Neuronal stem cell (in vitro differentiated cells): ENCODE data around the gene DPEP2.

Source experiments
- DNase-seq: peaks from one replicate; pipeline ENCODE4 v3.0.0-alpha.2; 2013; ENCODE audit warnings: low spot score
- H2AFZ ChIP-seq: one replicate; pipeline ENCODE4 v1.6.1; 2013; ENCODE audit warnings: mild to moderate bottlenecking, low read length, inconsistent platforms
- H2AK5ac ChIP-seq: 2 replicates; pipeline ENCODE4 v1.6.1; 2013; ENCODE audit warnings: low read depth, mild to moderate bottlenecking, inconsistent platforms, low read length, moderate library complexity, mixed read lengths
- H2BK120ac ChIP-seq: 2 replicates; pipeline ENCODE4 v1.6.1; 2013; ENCODE audit warnings: low read depth, mild to moderate bottlenecking, inconsistent platforms, low read length, moderate library complexity, mixed read lengths
- H2BK12ac ChIP-seq: one replicate; pipeline ENCODE4 v1.6.1; 2013; ENCODE audit warnings: low read length, inconsistent platforms
- H2BK15ac ChIP-seq: 2 replicates; pipeline ENCODE4 v1.6.1; 2013; ENCODE audit warnings: mild to moderate bottlenecking, low read length, inconsistent platforms, mixed read lengths
- H2BK5ac ChIP-seq: one replicate; pipeline ENCODE4 v1.6.1; 2013; ENCODE audit warnings: inconsistent platforms, mild to moderate bottlenecking, low read length, moderate library complexity
- H3K14ac ChIP-seq: one replicate; pipeline ENCODE4 v1.6.1; 2013; ENCODE audit warnings: low read length, inconsistent platforms
- H3K18ac ChIP-seq: 2 replicates; pipeline ENCODE4 v1.6.1; 2013; ENCODE audit warnings: low read length, inconsistent platforms
- H3K23ac ChIP-seq: 2 replicates; pipeline ENCODE4 v1.6.1; 2013; ENCODE audit warnings: low read depth, mild to moderate bottlenecking, mixed read lengths, low read length, inconsistent platforms; ENCODE audit not compliant: poor library complexity
- H3K27ac ChIP-seq: replicated peaks from 3 replicates; pipeline ENCODE4 v1.5.1; 2013; ENCODE audit warnings: low read length, inconsistent platforms
- H3K27me3 ChIP-seq, 3 experiments: 2 replicates each; pipeline ENCODE4 v1.6.1; 2013; ENCODE audit warnings: low read length in 3 of 3, mild to moderate bottlenecking in 2 of 3, inconsistent platforms in 1 of 3, low read depth in 1 of 3, mixed read lengths in 1 of 3, moderate library complexity in 1 of 3; ENCODE audit not compliant: control insufficient read depth in 3 of 3, insufficient read depth in 3 of 3
- H3K36me3 ChIP-seq, 2 donors: replicated peaks in 1 of 2; 2 replicates each; pipeline ENCODE4 v1.6.1; 2013; ENCODE audit warnings: low read length in 2 of 2; ENCODE audit not compliant: control insufficient read depth in 2 of 2, insufficient read depth in 2 of 2
- H3K4ac ChIP-seq: 2 replicates; pipeline ENCODE4 v1.6.1; 2013; ENCODE audit warnings: inconsistent platforms, mild to moderate bottlenecking, low read length, moderate library complexity
- H3K4me1 ChIP-seq, 2 donors: 1 replicate in 1 of 2; 2 replicates in 1 of 2; pipeline ENCODE4 v1.6.1; 2013; ENCODE audit warnings: low read length in 2 of 2, low read depth in 1 of 2; ENCODE audit not compliant: control insufficient read depth in 2 of 2, insufficient read depth in 1 of 2
- H3K4me2 ChIP-seq: one replicate; pipeline ENCODE4 v1.6.1; 2013; ENCODE audit warnings: mild to moderate bottlenecking, low read length, inconsistent platforms; ENCODE audit not compliant: insufficient read depth, poor library complexity, severe bottlenecking
- H3K4me3 ChIP-seq, 2 donors: 2 replicates each; pipeline ENCODE4 v1.5.1; 2013; ENCODE audit warnings: low read length in 2 of 2, mild to moderate bottlenecking in 2 of 2, inconsistent platforms in 1 of 2, moderate library complexity in 1 of 2
- H3K79me1 ChIP-seq: one replicate; pipeline ENCODE4 v1.6.1; 2013; ENCODE audit warnings: low read depth, mild to moderate bottlenecking, inconsistent platforms, low read length, moderate library complexity
- H3K9ac ChIP-seq: one replicate; pipeline ENCODE4 v1.6.1; 2013; ENCODE audit warnings: mild to moderate bottlenecking, low read depth, low read length, inconsistent platforms; ENCODE audit not compliant: poor library complexity
- H3K9me3 ChIP-seq, 2 donors: replicated peaks in 1 of 2; 2 replicates each; pipeline versions ENCODE3 to v1.6.1; 2013; ENCODE audit warnings: low read length in 2 of 2, mild to moderate bottlenecking in 2 of 2, inconsistent platforms in 1 of 2, low read depth in 1 of 2, mixed read lengths in 1 of 2, moderate library complexity in 1 of 2; ENCODE audit not compliant: control insufficient read depth in 2 of 2, insufficient read depth in 1 of 2
- H4K8ac ChIP-seq: one replicate; pipeline ENCODE4 v1.6.1; 2013; ENCODE audit warnings: low read depth, mild to moderate bottlenecking, inconsistent platforms, low read length, moderate library complexity
- H4K91ac ChIP-seq: one replicate; pipeline ENCODE4 v1.6.1; 2013; ENCODE audit warnings: low read length, low read depth, mild to moderate bottlenecking, inconsistent platforms; ENCODE audit not compliant: poor library complexity
- WGBS, 2 donors: extraction: QIAGEN DNeasy Blood & Tissue Kit; methylation state at CpG; one replicate each; pipeline ENCODE4 v1.1.7; 2013; ENCODE audit warnings: missing lambda C conversion rate in 2 of 2, mixed read lengths in 1 of 2; ENCODE audit not compliant: insufficient read length in 2 of 2, insufficient replicate concordance in 1 of 2; ENCODE audit errors: extremely low coverage in 2 of 2; 5-methylcytosine and 5-hydroxymethylcytosine counted together

Gene DPEP2

DNA sequence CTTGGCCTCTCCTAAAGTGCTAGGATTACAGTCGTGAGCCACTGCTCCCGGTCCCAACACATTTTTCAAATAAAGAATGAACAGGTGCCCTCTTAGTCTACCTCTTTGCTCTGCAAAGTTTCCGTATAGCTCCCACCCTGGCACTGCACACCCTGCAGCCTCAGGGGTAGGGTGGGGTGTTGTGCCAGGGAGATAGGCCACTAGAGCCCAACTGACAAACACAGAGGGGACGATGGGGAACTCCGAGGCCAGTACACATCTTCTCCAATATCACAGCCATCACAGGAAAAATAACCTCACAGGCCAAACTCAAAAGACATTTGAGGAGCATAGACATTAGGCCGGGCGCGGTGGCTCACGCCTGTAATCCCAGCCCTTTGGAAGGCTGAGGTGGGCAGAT, 28.2 kb downstream of the DPEP2 start:
- Histone ChIP-seq H3K27me3 (no peaks in the 10 kb centered on the region), H3K79me1 (peaks cover 6% of the 10 kb centered on the region), H3K18ac (no peak overlapping the region), H2BK15ac (peak overlapping the region; percentile 55), H3K4me2 (no peak overlapping the region), H3K4ac (no peak overlapping the region), H2AFZ (no peak overlapping the region), H2BK120ac (no peak overlapping the region), H3K23ac (no peak overlapping the region), H3K4me3 (no peak overlapping the region), H4K8ac (no peak overlapping the region), H2AK5ac (no peak overlapping the region), H3K9ac (no peak overlapping the region), H3K4me1 (peaks cover 16 to 18% of the 10 kb centered on the region in 2 donors), H2BK12ac (peak overlapping the region; percentile 75), H3K14ac (no peak overlapping the region), H2BK5ac (no peak overlapping the region), H3K27ac (no peak overlapping the region), H3K9me3 (no peaks in the 10 kb centered on the region), H4K91ac (no peak overlapping the region), H3K36me3 (no peaks in the 10 kb centered on the region)
- no CpG with 5 or more reads among the region's 9 CpGs for WGBS, 2 donors
- DNase-seq, result no peak

DNA sequence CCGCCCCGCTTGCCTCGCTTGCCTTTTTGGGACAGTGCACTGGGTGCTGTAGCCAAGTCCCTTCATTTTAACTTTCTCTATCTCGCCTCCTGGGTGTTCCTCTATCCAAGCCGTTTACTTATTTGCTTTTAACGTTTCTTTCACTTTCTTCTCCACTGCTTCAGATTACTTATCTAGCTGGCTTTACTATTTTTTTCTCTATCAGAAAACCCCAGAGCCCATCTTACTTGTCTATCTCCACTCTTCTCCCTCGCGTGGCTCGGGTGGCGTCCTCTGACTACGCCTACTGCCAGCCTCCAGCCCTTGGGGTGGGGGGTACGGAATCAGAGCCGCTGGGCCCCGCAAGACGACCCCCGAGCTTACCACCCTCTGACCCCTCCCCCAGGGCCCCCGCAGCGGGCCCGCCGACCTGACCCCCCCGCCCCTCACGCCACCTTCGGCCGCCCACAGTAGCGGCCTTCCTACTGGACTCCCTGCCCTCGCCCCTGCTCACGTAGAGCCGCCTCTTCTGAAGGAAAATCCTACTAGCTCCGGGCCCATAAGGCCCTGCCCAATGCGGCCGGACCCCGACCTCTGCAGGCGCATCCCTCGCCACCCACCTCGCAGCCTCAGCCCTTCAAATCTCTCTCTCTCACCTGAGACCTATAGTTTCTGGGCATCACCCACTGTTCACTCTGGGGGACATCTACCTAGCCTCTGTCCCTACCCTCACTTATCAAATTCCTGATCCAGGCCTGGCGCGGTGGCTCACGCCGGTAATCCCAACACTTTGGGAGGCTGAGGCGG, 29.8 kb downstream of the DPEP2 start:
- Histone ChIP-seq H3K23ac (peak overlapping the region; percentile 94), H2BK5ac (no peak overlapping the region), H3K4me2 (peak overlapping the region; percentile 74), H4K91ac (peak overlapping the region; percentile 82), H3K4me3 (peak overlapping the region; percentile 53 to 78), H3K9ac (peak overlapping the region; percentile 72), H3K9me3 (no peaks in the 10 kb centered on the region), H2BK120ac (peak overlapping the region; percentile 96), H3K18ac (peak overlapping the region; percentile 94), H2AFZ (peak overlapping the region; percentile 90), H3K27ac (peak overlapping the region; percentile 48), H4K8ac (no peak overlapping the region), H3K27me3 (no peaks in the 10 kb centered on the region), H3K4ac (peak overlapping the region; percentile 86), H2AK5ac (peak overlapping the region; percentile 92), H3K4me1 (peaks cover 20 to 27% of the 10 kb centered on the region in 2 donors), H3K79me1 (peaks cover 6% of the 10 kb centered on the region), H2BK15ac (peak overlapping the region; percentile 98), H2BK12ac (no peak overlapping the region), H3K14ac (no peak overlapping the region), H3K36me3 (peaks cover 0 to 1% of the 10 kb centered on the region in 2 donors)
- peak; percentile 24 for DNase-seq
- WGBS, 2 donors, result no CpG with 5 or more reads among the region's 40 CpGs

DNA sequence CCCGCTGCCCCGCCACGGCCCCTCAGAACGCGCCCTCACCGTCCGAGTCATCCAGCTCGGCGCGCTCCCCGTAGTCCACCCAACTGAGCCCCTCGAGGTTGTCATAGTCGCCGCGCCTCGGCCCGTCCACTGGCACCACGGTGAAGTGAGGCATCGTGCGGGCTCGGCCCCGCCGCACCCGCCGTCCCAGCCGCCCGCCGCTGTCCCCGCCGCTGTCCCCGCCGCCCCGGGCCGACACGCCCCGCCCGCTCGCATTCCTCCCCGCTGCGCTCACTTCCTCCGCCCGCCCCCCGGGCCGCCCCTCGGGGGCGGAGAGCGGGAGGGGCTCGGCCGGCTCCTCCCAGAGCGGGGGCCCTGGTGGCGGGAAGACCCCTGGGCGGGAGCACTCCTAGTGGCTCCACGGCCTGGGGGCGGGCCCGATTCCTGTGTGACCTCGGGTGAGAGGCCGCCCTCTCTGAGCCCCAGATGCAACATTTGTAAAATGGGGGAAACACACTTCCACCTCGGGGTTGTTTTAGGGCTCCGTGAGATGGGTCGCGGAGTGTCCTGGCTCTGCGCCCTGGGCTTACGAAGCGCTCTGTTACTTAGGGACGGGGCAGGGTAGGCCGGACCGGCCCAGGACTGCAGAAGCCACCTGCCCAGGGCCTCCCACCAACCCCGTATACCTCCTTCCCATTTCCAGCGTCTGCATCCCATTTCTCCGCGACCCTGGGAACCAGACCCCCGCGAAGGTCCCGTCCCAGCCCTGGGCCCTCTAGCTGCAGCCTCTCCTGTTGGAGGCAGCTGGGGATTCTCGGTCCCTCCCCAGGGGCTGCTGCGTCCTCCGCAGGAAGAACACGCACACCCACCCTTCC, 30.7 kb downstream of the DPEP2 start, which contains the start of gene SLC12A4:
SLC12A4 (minus strand) TSS at position 238 of the 854 bp plus-strand sequence; CDS start at position 154, 84 bp downstream.
- Histone ChIP-seq H3K4me3 (peak within 1 kb of the TSS; percentile 53 to 96), H2AFZ (peak within 1 kb of the TSS; percentile 90), H3K18ac (peak within 1 kb of the TSS; percentile 97), H4K91ac (peak within 1 kb of the TSS; percentile 82), H3K27me3 (no peaks in the 10 kb centered on the region), H4K8ac (peak within 1 kb of the TSS; percentile 84), H2AK5ac (peak within 1 kb of the TSS; percentile 92), H3K9ac (peak within 1 kb of the TSS; percentile 86), H3K79me1 (peaks cover 11% of the 10 kb centered on the region), H2BK12ac (peak within 1 kb of the TSS; percentile 78), H2BK15ac (peak within 1 kb of the TSS; percentile 98), H3K4me2 (peak within 1 kb of the TSS; percentile 74), H2BK120ac (peak within 1 kb of the TSS; percentile 96), H3K4me1 (peaks cover 20 to 28% of the 10 kb centered on the region in 2 donors), H3K9me3 (no peaks in the 10 kb centered on the region), H3K4ac (peak within 1 kb of the TSS; percentile 86), H3K14ac (peak within 1 kb of the TSS; percentile 32), H3K23ac (peak within 1 kb of the TSS; percentile 94), H3K27ac (peak within 1 kb of the TSS; percentile 33), H2BK5ac (no peak within 1 kb of the TSS), H3K36me3 (peaks cover under 1 to 5% of the 10 kb centered on the region in 2 donors)
- WGBS, 2 donors, result no CpG with 5 or more reads among the region's 78 CpGs
- peak; percentile 64 for DNase-seq
